Stimulated activated effector memory CD8-positive, alpha-beta T cell treated with anti-CD3 and anti-CD28 coated beads, Interleukin-12 subunit alpha, Interleukin-12 subunit beta, amount 100 ng/mL, for 72 hours (primary cell): ENCODE results near the gene CDKN2B-AS1.
"Not testable (repeated sequence)": the region's sequence is repeated elsewhere in the genome, so short reads cannot be mapped to it uniquely, and the experiment has no call there.

ENCODE experiments used
- ATAC-seq: fragments of 150-1000 bp; cut with Tn5 transposase; 2 replicates; pipeline ENCODE4 v1.10.0; 2021
- DNase-seq, 2 donors: peaks; one replicate each; pipeline ENCODE4 v3.0.0; 2021 to 2022; ENCODE audit warnings: low spot score in 2 of 2
- H3K27ac Mint-ChIP-seq: one replicate; pipeline ENCODE4 v1.8.0; 2022; ENCODE audit warnings: mild to moderate bottlenecking, mixed read lengths
- H3K36me3 Mint-ChIP-seq: one replicate; pipeline ENCODE4 v1.8.0; 2022; ENCODE audit warnings: mild to moderate bottlenecking, mixed read lengths
- H3K4me1 Mint-ChIP-seq: one replicate; pipeline ENCODE4 v1.8.0; 2022; ENCODE audit warnings: mixed read lengths
- H3K4me3 Mint-ChIP-seq: one replicate; pipeline ENCODE4 v1.8.0; 2022; ENCODE audit warnings: mild to moderate bottlenecking, mixed read lengths
- H3K9me3 Mint-ChIP-seq: one replicate; pipeline ENCODE4 v1.8.0; 2022; ENCODE audit warnings: mixed read lengths

The CDKN2B-AS1 gene

GRCh38 chr9:21994556-21995005 lies at the start of gene CDKN2B-AS1:
TSS of gene CDKN2B-AS1 (plus strand) at chr9:21994791.
- Mint-ChIP-seq H3K36me3 (peaks cover 18% of the 10 kb centered on the region), H3K27ac (peak within 1 kb of the TSS; percentile 94), H3K9me3 (no peaks in the 10 kb centered on the region), H3K4me3 (peak within 1 kb of the TSS; percentile 93), H3K4me1 (peaks cover 13% of the 10 kb centered on the region)
- peak in 1 of 2 donors; percentile 78 for DNase-seq
- ATAC-seq: peak; percentile 66

- Mint-ChIP-seq H3K9me3 (no peaks in the 10 kb centered on the region), H3K4me1 (no peaks in the 10 kb centered on the region), H3K4me3 (no peak overlapping the region), H3K27ac (no peak overlapping the region), H3K36me3 (no peaks in the 10 kb centered on the region)
- no peak for DNase-seq
- no peak for ATAC-seq
These were observed 49.0 kb upstream of the CDKN2B-AS1 start for GRCh38 chr9:21945606-21946005.

- Mint-ChIP-seq H3K27ac (no peak overlapping the region), H3K36me3 (no peaks in the 10 kb centered on the region), H3K4me1 (no peaks in the 10 kb centered on the region), H3K4me3 (no peak overlapping the region), H3K9me3 (peaks cover 2% of the 10 kb centered on the region)
- no peak for DNase-seq
- ATAC-seq: peak; percentile 78
These were observed 35.8 kb upstream of the CDKN2B-AS1 start for GRCh38 chr9:21958833-21959232.

DNA sequence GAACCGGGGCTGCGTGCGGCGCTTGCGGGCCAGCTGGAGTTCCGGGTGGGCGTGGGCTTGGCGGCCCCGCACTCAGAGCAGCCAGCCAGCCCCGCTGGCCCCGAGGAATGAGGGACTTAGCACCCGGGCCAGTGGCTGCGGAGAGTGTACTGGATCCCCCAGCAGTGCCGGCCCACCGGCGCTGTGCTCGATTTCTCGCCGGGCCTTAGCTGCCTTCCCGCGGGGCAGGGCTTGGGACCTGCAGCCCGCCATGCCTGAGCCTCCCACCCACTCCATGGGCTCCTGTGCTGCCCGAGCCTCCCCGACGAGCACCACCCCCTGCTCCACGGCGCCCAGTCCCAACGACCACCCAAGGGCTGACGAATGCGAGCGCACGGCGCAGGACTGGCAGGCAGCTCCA lies 35.3 kb upstream of the CDKN2B-AS1 start:
- not testable (repeated sequence) for H3K4me3 Mint-ChIP-seq, H3K4me1 Mint-ChIP-seq, ATAC-seq, DNase-seq, H3K36me3 Mint-ChIP-seq, H3K27ac Mint-ChIP-seq, H3K9me3 Mint-ChIP-seq

- Mint-ChIP-seq H3K4me3 (no peak overlapping the region), H3K4me1 (peaks cover 22% of the 10 kb centered on the region), H3K36me3 (no peaks in the 10 kb centered on the region), H3K27ac (no peak overlapping the region), H3K9me3 (peaks cover 2% of the 10 kb centered on the region)
- no peak for ATAC-seq
- DNase-seq: no peak
These were observed 33.0 kb upstream of the CDKN2B-AS1 start for GRCh38 chr9:21961569-21961968.

- ATAC-seq (peak; percentile 84), DNase-seq (peak; percentile 28 to 72)
- H3K27ac Mint-ChIP-seq: peak overlapping the region; percentile 14
- peaks cover 7% of the 10 kb centered on the region for H3K9me3 Mint-ChIP-seq
- H3K4me1 Mint-ChIP-seq: peaks cover 39% of the 10 kb centered on the region
- peaks cover 12% of the 10 kb centered on the region for H3K36me3 Mint-ChIP-seq
- H3K4me3 Mint-ChIP-seq: peak overlapping the region; percentile 62
These were observed 29.6 kb upstream of the CDKN2B-AS1 start for GRCh38 chr9:21964925-21965385.

- H3K4me3 Mint-ChIP-seq: peak overlapping the region; percentile 62
- peak overlapping the region; percentile 14 for H3K27ac Mint-ChIP-seq
- ATAC-seq (peak; percentile 84), DNase-seq (peak in 1 of 2 donors; percentile 64)
- peaks cover 12% of the 10 kb centered on the region for H3K36me3 Mint-ChIP-seq
- H3K4me1 Mint-ChIP-seq: peaks cover 42% of the 10 kb centered on the region
- H3K9me3 Mint-ChIP-seq: peaks cover 7% of the 10 kb centered on the region
These were observed 29.1 kb upstream of the CDKN2B-AS1 start for GRCh38 chr9:21965401-21965951.

DNA sequence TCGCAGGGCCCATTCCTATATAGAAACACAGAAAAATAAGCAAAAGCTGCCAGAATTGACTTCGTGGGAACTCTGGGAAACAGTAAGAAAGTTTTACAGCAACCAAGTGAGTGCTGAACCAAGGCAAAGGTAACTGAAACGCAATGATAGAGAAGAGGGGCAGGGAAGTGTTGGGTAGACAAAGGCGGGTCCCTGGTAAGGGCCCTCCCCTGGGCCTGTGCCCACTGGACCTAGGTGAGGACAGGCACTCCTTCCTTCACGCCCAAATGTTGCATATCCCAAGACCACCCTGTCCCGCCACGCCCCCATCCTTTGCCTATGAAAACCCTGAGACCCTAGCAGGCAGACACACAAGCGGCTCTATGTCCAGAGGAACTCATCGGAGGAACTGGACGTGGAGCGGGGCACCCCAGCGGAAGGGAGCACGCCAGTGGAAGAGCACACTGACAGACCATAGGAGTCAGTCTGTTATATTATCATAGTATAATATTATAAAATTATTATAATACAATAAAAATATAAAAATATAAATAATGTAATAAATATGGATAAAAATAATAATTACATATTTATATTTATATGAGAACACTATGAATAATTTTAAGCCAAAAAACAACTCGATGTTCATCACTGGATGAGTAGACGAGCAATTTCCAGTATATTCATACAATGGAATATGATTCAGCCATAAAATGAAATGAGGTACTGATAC lies 28.3 kb upstream of the CDKN2B-AS1 start:
- peaks cover 12% of the 10 kb centered on the region for H3K36me3 Mint-ChIP-seq
- no peak overlapping the region for H3K4me3 Mint-ChIP-seq
- no peak for ATAC-seq
- peaks cover 42% of the 10 kb centered on the region for H3K4me1 Mint-ChIP-seq
- H3K27ac Mint-ChIP-seq: no peak overlapping the region
- H3K9me3 Mint-ChIP-seq: peaks cover 7% of the 10 kb centered on the region
- DNase-seq: no peak

DNA sequence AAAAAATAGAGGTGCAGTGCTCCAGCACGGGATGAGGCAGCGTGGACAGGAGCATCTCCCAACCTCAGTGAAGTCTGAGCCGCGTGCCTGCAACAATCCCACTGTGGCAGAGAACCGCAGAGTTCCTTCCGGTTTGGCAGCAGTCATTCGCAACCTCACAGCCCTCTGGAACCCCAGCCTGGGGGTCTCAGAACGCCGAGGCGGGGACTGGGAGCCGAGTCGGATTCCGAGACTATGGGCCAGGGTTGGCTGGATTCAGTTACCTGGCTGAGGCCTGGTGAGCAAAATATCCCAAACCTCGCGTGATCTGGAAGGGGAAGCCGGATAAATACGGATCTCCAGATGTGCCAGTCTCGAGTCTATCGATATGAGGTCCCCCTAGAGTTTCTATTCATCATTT lies 27.4 kb upstream of the CDKN2B-AS1 start:
- Mint-ChIP-seq H3K36me3 (peaks cover 12% of the 10 kb centered on the region), H3K27ac (no peak overlapping the region), H3K4me1 (peaks cover 42% of the 10 kb centered on the region), H3K4me3 (no peak overlapping the region), H3K9me3 (peaks cover 6% of the 10 kb centered on the region)
- ATAC-seq (no peak), DNase-seq (no peak)

DNA sequence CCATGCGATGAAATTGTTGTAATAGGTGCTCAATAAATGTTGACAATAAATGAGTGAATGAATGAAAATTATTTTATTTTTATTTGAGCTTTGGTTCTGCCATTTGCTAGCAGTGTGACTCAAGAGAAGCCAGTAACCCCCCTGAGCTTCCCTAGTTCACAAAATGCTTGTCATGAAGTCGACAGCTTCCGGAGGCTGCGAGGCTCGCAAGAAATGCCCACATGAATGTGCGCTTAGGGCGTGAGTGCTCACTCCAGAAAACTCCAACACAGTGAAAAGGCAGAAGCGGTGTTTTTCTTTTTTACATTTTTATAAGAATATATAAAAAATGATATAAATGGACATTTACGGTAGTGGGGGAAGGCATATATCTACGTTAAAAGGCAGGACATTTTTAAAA lies 26.9 kb upstream of the CDKN2B-AS1 start:
- ATAC-seq (no peak), DNase-seq (no peak)
- peak overlapping the region; percentile 18 for H3K4me3 Mint-ChIP-seq
- H3K36me3 Mint-ChIP-seq: peaks cover 12% of the 10 kb centered on the region
- peaks cover 5% of the 10 kb centered on the region for H3K9me3 Mint-ChIP-seq
- H3K27ac Mint-ChIP-seq: no peak overlapping the region
- H3K4me1 Mint-ChIP-seq: peaks cover 42% of the 10 kb centered on the region

DNA sequence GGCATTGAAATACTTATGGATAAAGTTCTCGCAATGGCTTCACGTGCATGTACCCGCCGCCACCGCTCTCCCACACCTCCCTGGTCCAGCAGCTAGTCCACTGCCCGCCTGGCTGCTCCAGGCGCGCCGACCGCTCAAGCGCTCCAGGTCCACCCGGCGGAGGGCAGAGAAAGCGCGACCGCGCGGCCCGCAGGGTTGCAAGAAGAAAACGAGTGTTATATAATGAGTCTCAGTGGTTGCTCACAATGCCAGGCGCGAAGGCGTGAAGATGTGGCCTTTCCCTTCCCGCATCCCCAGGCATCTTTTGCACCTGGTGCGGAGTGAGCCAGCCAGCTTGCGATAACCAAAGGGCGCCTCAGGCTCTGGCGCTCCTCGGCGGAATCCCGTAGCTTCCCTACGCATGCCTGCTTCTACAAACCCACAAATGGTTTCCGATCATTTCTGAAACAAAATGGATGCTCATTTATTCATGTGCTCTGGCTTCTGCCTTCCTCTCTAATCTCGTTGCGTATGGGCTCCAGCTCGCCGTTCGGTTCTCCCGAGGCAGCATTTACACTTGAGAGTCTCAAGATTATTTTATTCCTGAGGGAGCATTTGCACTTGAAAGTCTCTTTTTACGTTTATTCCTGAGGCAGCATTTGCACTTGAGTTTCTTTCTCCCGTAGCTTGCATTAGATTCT lies 26.1 kb upstream of the CDKN2B-AS1 start:
- no peak for ATAC-seq

DNA sequence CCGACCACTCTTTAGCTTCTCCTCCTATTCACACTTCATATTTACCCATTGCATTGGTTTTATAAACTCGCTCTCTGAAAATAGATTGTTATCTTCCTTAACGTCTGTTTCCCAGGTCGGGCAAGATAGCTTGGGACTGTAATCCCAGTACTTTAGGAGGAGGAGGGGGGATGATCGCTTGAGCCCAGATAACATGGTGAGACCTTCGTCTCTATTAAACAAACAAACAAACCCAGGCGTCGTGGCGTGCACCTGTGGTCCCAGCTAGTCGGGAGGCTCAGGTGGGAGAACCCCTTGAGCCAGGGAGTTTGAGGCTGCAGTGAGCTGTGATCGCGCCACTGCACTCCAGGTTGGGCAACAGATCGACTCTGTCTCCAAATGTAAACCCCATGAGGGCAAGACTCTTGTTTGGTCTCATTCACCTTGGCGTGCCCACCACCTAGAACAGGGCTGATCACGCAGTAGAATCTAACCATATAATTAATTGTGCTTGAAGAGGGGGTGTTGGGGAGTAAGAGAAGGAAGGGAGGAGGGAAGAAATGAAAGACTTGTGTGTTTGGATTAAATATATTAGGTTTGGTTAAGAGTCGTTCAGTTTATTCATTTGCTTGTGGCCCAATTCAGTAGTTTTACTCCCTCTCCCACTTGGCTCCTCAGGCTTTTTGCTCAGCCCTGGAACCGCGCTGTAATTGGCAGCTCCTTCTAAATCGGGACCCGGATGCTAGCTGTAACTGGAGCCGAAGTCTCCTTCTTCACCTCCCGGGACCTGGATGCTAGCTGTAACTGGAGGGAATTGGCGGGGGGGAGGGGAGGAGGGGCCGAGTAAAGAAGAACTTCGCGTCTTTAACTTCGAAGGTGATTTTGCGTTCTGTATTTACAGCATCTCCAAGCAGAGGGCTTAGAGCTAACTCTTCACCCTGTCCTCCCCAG lies 25.3 kb upstream of the CDKN2B-AS1 start:
- Mint-ChIP-seq H3K4me1 (peaks cover 46% of the 10 kb centered on the region), H3K4me3 (peak overlapping the region; percentile 18)
- no peak for DNase-seq

More for the DNA sequence above, 26.1 kb upstream of the CDKN2B-AS1 start:
- Mint-ChIP-seq H3K27ac (no peak overlapping the region), H3K9me3 (peaks cover 5% of the 10 kb centered on the region), H3K4me1 (peaks cover 42% of the 10 kb centered on the region), H3K4me3 (peak overlapping the region; percentile 18), H3K36me3 (peaks cover 12% of the 10 kb centered on the region)
- DNase-seq: no peak

GRCh38 chr9:21969951-21970799 lies 24.4 kb upstream of the CDKN2B-AS1 start:
- DNase-seq: no peak
- Mint-ChIP-seq H3K36me3 (peaks cover 12% of the 10 kb centered on the region), H3K4me3 (no peak overlapping the region), H3K27ac (no peak overlapping the region), H3K4me1 (peaks cover 46% of the 10 kb centered on the region), H3K9me3 (peaks cover 5% of the 10 kb centered on the region)
- no peak for ATAC-seq

More for the DNA sequence above, 25.3 kb upstream of the CDKN2B-AS1 start:
- H3K9me3 Mint-ChIP-seq: peaks cover 5% of the 10 kb centered on the region
- no peak for ATAC-seq
- H3K27ac Mint-ChIP-seq: no peak overlapping the region
- peaks cover 12% of the 10 kb centered on the region for H3K36me3 Mint-ChIP-seq
